ENCODE data around the gene CAB39L. TPM values are rescaled to one million over a fixed set of nuclear protein-coding genes. Genes with fewer than 3 reads are reported as not detected.

CAB39L gene
- total and polyA plus RNA-seq, 2 donors (not counting 3 experiments of a cell fraction or from before 2014, with no cell fraction given), result 3.1 to 7.2 TPM

DNA sequence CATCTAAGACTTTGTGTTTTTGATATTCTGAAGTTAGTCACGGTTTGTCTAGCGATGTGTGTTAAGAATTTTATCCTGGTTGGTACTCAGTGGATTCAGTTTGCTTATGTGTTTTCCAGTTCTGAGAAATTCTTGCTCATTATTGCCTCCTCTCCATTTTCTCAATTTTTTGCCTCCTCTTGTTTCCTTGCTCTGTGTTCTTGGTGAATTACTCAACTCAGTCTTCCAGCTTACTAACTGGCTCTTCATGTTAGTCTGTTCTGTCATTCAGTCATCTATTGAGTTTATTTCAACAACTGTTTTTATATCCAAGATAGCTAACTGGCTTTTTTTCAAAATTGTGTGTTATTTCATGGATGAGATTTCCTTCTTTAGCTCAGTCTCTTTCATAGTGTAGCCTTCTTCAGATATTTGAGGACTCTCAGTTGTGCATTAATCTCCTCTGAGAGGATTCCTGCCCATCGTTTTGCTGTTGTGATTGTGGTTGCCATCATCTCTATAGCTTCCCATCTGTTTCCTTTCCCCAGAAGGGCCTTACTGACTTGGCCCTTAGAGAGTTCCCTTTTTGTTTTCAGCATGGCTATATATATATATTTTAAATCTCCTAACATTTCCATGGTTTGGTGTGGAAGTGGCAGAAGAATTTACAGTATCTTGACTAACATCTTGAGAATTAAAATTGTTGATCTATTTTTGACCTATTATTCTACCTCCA is 6.4 kb upstream of the CAB39L start:
- TF ChIP-seq EZH2 (IDR thresholded peaks at IDR 0.05; ENCODE audit: borderline replicate concordance, low read depth, low read length, severe bottlenecking) (no peak), POLR2AphosphoS5 (IDR thresholded peaks at IDR 0.05; ENCODE audit: insufficient read depth, low read depth, low read length) (no peak), POLR2A (IDR thresholded peaks at IDR 0.05; ENCODE audit: low read depth, low read length) (no peak), CTCF (IDR thresholded peaks at IDR 0.05; ENCODE audit: extremely low read depth in 1 of 2, insufficient read depth in 1 of 2, low read depth in 1 of 2, low read length in 2 of 2) (no peak), FOS (IDR thresholded peaks at IDR 0.05; ENCODE audit: borderline replicate concordance, insufficient read depth, low read length) (no peak), MAX (IDR thresholded peaks at IDR 0.05; ENCODE audit: insufficient read depth, insufficient read length) (no peak), GATA2 (IDR thresholded peaks at IDR 0.05; ENCODE audit: insufficient read depth, insufficient read length, low read depth, low read length) (no peak), MYC (IDR thresholded peaks at IDR 0.05; ENCODE audit: low read depth, low read length) (no peak), JUN (IDR thresholded peaks at IDR 0.05; ENCODE audit: borderline replicate concordance, insufficient read depth, insufficient read length, low read depth) (no peak)
- no peaks in the 10 kb centered on the region for H3K79me2 ChIP-seq (ENCODE audit: control insufficient read depth, insufficient read depth, low read length)
- POLR2A ChIA-PET, result no interaction called here
- no peak overlapping the region for H3K4me2 ChIP-seq (ENCODE audit: insufficient read depth, low read length)
- DNase-seq (ENCODE audit: low read depth, low spot score) (no peak), FAIRE-seq (no peak)
- no peak overlapping the region for H2AFZ ChIP-seq (ENCODE audit: low read depth, low read length)
- peaks cover 0 to 2% of the 10 kb centered on the region in 2 experiments for H3K27me3 ChIP-seq (ENCODE audit: control insufficient read depth in 2 of 2, insufficient read depth in 2 of 2, low read length in 2 of 2)
- H4K20me1 ChIP-seq (replicated peaks; ENCODE audit: control insufficient read depth, extremely low read depth, insufficient read depth, low read length), result peaks cover under 1% of the 10 kb centered on the region
- no peaks in the 10 kb centered on the region for H3K36me3 ChIP-seq (ENCODE audit: control insufficient read depth in 2 of 2, extremely low read depth in 1 of 2, insufficient read depth in 2 of 2, low read length in 2 of 2)
- no peak overlapping the region for H3K9ac ChIP-seq (replicated peaks; ENCODE audit: extremely low read depth, insufficient read depth, low read length)
- CTCF ChIA-PET, result interaction anchor here (0.8 kb wide), 1 partner anchor 14 kb away, joined by 3 read pairs; no protein-coding TSS in a partner anchor
- intact Hi-C loops (cut with micrococcal nuclease) (no loop called here), dilution Hi-C loops (cut with MboI; ENCODE audit: extremely low pct_ligation_motif_present, low sequenced_read_pairs) (no loop called here)
- no TSS peak for BruUV-seq (replicated peaks)
- no peak overlapping the region for H3K4me3 ChIP-seq (replicated peaks in 1 of 3; ENCODE audit: insufficient read depth in 1 of 3, low read depth in 1 of 3, low read length in 3 of 3)
- H3K9me1 ChIP-seq (replicated peaks; ENCODE audit: control insufficient read depth, extremely low read depth, insufficient read depth, low read length), result no peaks in the 10 kb centered on the region
- H3K9me3 ChIP-seq (replicated peaks; ENCODE audit: control insufficient read depth, insufficient read depth, low read length), result no peaks in the 10 kb centered on the region
- peaks cover 2% of the 10 kb centered on the region for H3K4me1 ChIP-seq (ENCODE audit: control insufficient read depth, extremely low read depth, insufficient read depth, low read length)
- H3K27ac ChIP-seq (ENCODE audit: insufficient read depth, low read depth, low read length), result no peak overlapping the region

All from endothelial cell of umbilical vein (primary cell).